WI38 (cell line): ENCODE measurements around the gene TCF12.

ENCODE experiments used
- H3K4me3 ChIP-seq: 2 replicates; pipeline ENCODE4 v1.5.1; 2011; ENCODE audit warnings: low read depth, mild to moderate bottlenecking, control low read depth, low read length
- TF ChIP-seq, protein P1 (sequence below): IDR thresholded peaks from 2 replicates; pipeline ENCODE4 v1.5.1; 2012; ENCODE audit warnings: low read depth, mild to moderate bottlenecking, control low read depth, low read length

The TCF12 gene

DNA sequence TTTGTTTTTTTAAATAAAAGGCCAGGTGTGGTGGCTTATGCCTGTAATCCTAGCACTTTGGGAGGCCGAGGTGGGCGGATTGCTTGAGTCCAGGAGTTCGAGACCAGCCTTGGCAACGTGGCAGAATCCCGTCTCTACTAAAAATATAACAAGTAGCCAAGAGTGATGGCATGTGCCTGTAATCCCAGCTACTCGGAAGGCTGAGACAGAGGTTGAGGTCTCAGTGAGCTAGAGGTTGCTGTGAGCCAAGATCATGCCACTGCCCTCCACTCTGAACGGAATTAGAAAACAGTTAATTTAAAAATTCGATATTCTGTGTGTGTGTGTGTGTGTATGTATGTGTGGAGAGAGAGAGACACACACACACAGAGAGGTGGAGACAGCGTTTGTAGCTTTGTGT lies 58.8 kb downstream of the TCF12 start:
- no peak overlapping the region for H3K4me3 ChIP-seq
- TF ChIP-seq, protein P1, sequence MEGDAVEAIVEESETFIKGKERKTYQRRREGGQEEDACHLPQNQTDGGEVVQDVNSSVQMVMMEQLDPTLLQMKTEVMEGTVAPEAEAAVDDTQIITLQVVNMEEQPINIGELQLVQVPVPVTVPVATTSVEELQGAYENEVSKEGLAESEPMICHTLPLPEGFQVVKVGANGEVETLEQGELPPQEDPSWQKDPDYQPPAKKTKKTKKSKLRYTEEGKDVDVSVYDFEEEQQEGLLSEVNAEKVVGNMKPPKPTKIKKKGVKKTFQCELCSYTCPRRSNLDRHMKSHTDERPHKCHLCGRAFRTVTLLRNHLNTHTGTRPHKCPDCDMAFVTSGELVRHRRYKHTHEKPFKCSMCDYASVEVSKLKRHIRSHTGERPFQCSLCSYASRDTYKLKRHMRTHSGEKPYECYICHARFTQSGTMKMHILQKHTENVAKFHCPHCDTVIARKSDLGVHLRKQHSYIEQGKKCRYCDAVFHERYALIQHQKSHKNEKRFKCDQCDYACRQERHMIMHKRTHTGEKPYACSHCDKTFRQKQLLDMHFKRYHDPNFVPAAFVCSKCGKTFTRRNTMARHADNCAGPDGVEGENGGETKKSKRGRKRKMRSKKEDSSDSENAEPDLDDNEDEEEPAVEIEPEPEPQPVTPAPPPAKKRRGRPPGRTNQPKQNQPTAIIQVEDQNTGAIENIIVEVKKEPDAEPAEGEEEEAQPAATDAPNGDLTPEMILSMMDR = no peak

- H3K4me3 ChIP-seq = no peak overlapping the region
- TF ChIP-seq, protein P1 = no peak
Measured at GRCh38 chr15:56978898-56979662, 60.6 kb downstream of the TCF12 start.

DNA sequence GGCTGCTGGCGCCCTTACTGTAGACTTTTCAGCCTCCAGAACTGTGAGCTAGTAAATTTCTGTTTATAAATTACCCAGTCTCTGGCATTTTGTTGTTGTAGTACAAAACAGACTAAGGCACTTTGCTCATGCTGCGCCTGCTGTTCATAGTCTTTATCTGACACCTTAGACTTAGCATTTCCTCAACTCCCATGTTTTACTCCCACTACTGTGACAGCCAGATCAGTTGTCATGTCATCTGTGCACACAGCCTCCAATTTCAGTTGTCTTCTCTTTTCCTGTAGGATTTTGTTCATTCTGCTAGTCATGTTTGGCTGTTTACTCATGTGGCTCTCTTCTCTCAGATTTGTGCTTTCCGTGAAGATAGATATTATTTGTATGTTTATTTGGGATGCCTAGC lies 62.0 kb downstream of the TCF12 start:
- TF ChIP-seq, protein P1 = no peak
- no peak overlapping the region for H3K4me3 ChIP-seq

GRCh38 chr15:56981160-56981559 lies 62.7 kb downstream of the TCF12 start:
- H3K4me3 ChIP-seq = no peak overlapping the region
- TF ChIP-seq, protein P1 = no peak

GRCh38 chr15:56982987-56983386 lies 64.5 kb downstream of the TCF12 start:
- TF ChIP-seq, protein P1 = no peak
- no peak overlapping the region for H3K4me3 ChIP-seq

GRCh38 chr15:56984681-56985481 lies 66.4 kb downstream of the TCF12 start:
- H3K4me3 ChIP-seq = no peak overlapping the region
- TF ChIP-seq, protein P1 = no peak

- TF ChIP-seq, protein P1 = no peak
- no peak overlapping the region for H3K4me3 ChIP-seq
Measured at GRCh38 chr15:56985856-56986255, 67.4 kb downstream of the TCF12 start.
